Measurements from ENCODE around the gene DNHD1.

DNHD1 gene

GRCh38 chr11:6548641-6549040 lies 51.6 kb downstream of the DNHD1 start:
- H3K4me3 ChIP-seq (ENCODE audit: low read depth, low read length), result no peak overlapping the region
- DNase-seq (ENCODE audit: low read depth), result no peak
- TF ChIP-seq CTCF (conservative IDR thresholded peaks at IDR 0.05; ENCODE audit: low read depth, low read length), result no peak

- no peak for DNase-seq (ENCODE audit: low read depth)
- TF ChIP-seq CTCF (conservative IDR thresholded peaks at IDR 0.05; ENCODE audit: low read depth, low read length), result no peak
- no peak overlapping the region for H3K4me3 ChIP-seq (ENCODE audit: low read depth, low read length)
Observed at GRCh38 chr11:6553634-6554033, 56.6 kb downstream of the DNHD1 start.

- no peak overlapping the region for H3K4me3 ChIP-seq (ENCODE audit: low read depth, low read length)
- DNase-seq (ENCODE audit: low read depth), result no peak
- TF ChIP-seq CTCF (conservative IDR thresholded peaks at IDR 0.05; ENCODE audit: low read depth, low read length), result no peak
Observed at GRCh38 chr11:6554828-6555706, 58.0 kb downstream of the DNHD1 start.

GRCh38 chr11:6556139-6556949 lies 59.3 kb downstream of the DNHD1 start:
- DNase-seq (ENCODE audit: low read depth), result no peak
- TF ChIP-seq CTCF (conservative IDR thresholded peaks at IDR 0.05; ENCODE audit: low read depth, low read length), result no peak
- no peak overlapping the region for H3K4me3 ChIP-seq (ENCODE audit: low read depth, low read length)

GRCh38 chr11:6557063-6557462 lies 60.0 kb downstream of the DNHD1 start:
- no peak overlapping the region for H3K4me3 ChIP-seq (ENCODE audit: low read depth, low read length)
- DNase-seq (ENCODE audit: low read depth), result no peak
- no peak for TF ChIP-seq CTCF (conservative IDR thresholded peaks at IDR 0.05; ENCODE audit: low read depth, low read length)

- TF ChIP-seq CTCF (conservative IDR thresholded peaks at IDR 0.05; ENCODE audit: low read depth, low read length), result no peak
- no peak overlapping the region for H3K4me3 ChIP-seq (ENCODE audit: low read depth, low read length)
- no peak for DNase-seq (ENCODE audit: low read depth)
Observed at GRCh38 chr11:6557761-6558674, 60.9 kb downstream of the DNHD1 start.

Data from choroid plexus epithelial cell (primary cell).